H1 (cell line): ENCODE measurements around the gene CP. TPM values are rescaled to one million over a fixed set of nuclear protein-coding genes. Genes with fewer than 3 reads are reported as not detected.
A peak's percentile ranks its signal among the peaks of the same experiment; 100 is the strongest.

Experiments
- CTCF ChIA-PET: fragments of 300-600 bp; sonication (Branson Sonifier 250); formaldehyde crosslinking; loops from one replicate; lab custom pipeline; 2021; ENCODE audit not compliant: partially characterized antibody; lab: Charles Lee
- POLR2A ChIA-PET: fragments of 300-600 bp; sonication (Branson Sonifier 250); formaldehyde crosslinking; loops from one replicate; lab custom pipeline; 2021; ENCODE audit warnings: inconsistent platforms; ENCODE audit not compliant: partially characterized antibody; lab: Charles Lee
- DNase-seq, 2 experiments: peaks; one replicate each; pipeline versions ENCODE4 v3.0.0 to v3.0.0-alpha.2; 2010 to 2022; ENCODE audit warnings: low spot score in 2 of 2, low read depth in 1 of 2, mixed read lengths in 1 of 2
- FAIRE-seq: peaks from 2 replicates; lab custom pipeline; 2011; peaks lifted over from hg19 to GRCh38; lab: Jason Lieb, UNC
- H2AFZ ChIP-seq: 2 replicates; pipeline ENCODE4 v1.8.1; 2012; ENCODE audit warnings: low read length, inconsistent platforms
- H2AK5ac ChIP-seq: 2 replicates; pipeline ENCODE4 v1.6.1; 2013; ENCODE audit warnings: low read depth, low read length
- H2BK120ac ChIP-seq: replicated peaks from 2 replicates; pipeline ENCODE3; 2013; ENCODE audit warnings: low read depth, low read length, inconsistent platforms
- H2BK12ac ChIP-seq: 2 replicates; pipeline ENCODE4 v1.6.1; 2013; ENCODE audit warnings: low read depth, low read length
- H2BK15ac ChIP-seq: 2 replicates; pipeline ENCODE4 v1.6.1; 2013; ENCODE audit warnings: low read length
- H2BK20ac ChIP-seq: 2 replicates; pipeline ENCODE4 v1.6.1; 2013; ENCODE audit warnings: low read length
- H2BK5ac ChIP-seq: 2 replicates; pipeline ENCODE4 v1.6.1; 2013; ENCODE audit warnings: low read depth, low read length
- H3K14ac ChIP-seq: 2 replicates; pipeline ENCODE4 v1.6.1; 2013; ENCODE audit warnings: inconsistent platforms; ENCODE audit not compliant: insufficient read length
- H3K18ac ChIP-seq: 2 replicates; pipeline ENCODE4 v1.6.1; 2013; ENCODE audit warnings: low read length; ENCODE audit errors: extremely low read depth
- H3K23ac ChIP-seq: 2 replicates; pipeline ENCODE4 v1.6.1; 2013; ENCODE audit warnings: inconsistent platforms; ENCODE audit not compliant: insufficient read length
- H3K23me2 ChIP-seq: 2 replicates; pipeline ENCODE4 v1.6.1; 2013; ENCODE audit warnings: low read depth, low read length
- H3K27ac ChIP-seq: 2 replicates; pipeline ENCODE4 v1.6.1; 2011; ENCODE audit warnings: low read depth, low read length, inconsistent platforms
- H3K27me3 ChIP-seq, 4 experiments: replicated peaks in 1 of 4; 1 replicate in 1 of 4; 2 replicates in 3 of 4; pipeline versions ENCODE4 v1.6.1 to v1.8.1; 2011 to 2013; ENCODE audit warnings: low read length in 3 of 4, mild to moderate bottlenecking in 3 of 4, inconsistent platforms in 2 of 4, mixed read lengths in 2 of 4, moderate library complexity in 1 of 4; ENCODE audit not compliant: control insufficient read depth in 3 of 4, insufficient read depth in 3 of 4; ENCODE audit errors: extremely low read depth in 1 of 4
- H3K36me3 ChIP-seq, 4 experiments: 2 replicates each; pipeline versions ENCODE4 v1.6.1 to v1.8.1; 2011 to 2013; ENCODE audit warnings: mild to moderate bottlenecking in 4 of 4, low read length in 3 of 4, moderate library complexity in 2 of 4, control low read depth in 1 of 4, inconsistent platforms in 1 of 4; ENCODE audit not compliant: insufficient read depth in 4 of 4, control insufficient read depth in 2 of 4
- H3K4ac ChIP-seq: replicated peaks from 2 replicates; pipeline ENCODE3; 2013; ENCODE audit warnings: low read length, low read depth, mixed read lengths, inconsistent platforms; ENCODE audit not compliant: insufficient read length
- H3K4me1 ChIP-seq, 4 experiments: replicated peaks in 1 of 4; 1 replicate in 1 of 4; 2 replicates in 3 of 4; pipeline versions ENCODE4 v1.6.1 to v1.8.1; 2011 to 2013; ENCODE audit warnings: low read length in 3 of 4, inconsistent platforms in 2 of 4, mixed read lengths in 1 of 4; ENCODE audit not compliant: insufficient read depth in 4 of 4, control insufficient read depth in 3 of 4
- H3K4me2 ChIP-seq, 2 experiments: 2 replicates each; pipeline versions ENCODE4 v1.6.1 to v1.8.1; 2011 to 2013; ENCODE audit warnings: low read depth in 2 of 2, low read length in 2 of 2, control low read depth in 1 of 2, inconsistent platforms in 1 of 2, mild to moderate bottlenecking in 1 of 2; ENCODE audit not compliant: insufficient read depth in 1 of 2
- H3K4me3 ChIP-seq, 4 experiments: fragments of 200-600, 300-600 bp in 1 of 4; sonication (generic), shearing (Covaris generic), sonication (Bioruptor Twin) in 1 of 4; 2 replicates each; pipeline versions ENCODE4 v1.5.1 to v1.8.1; 2011 to 2016; ENCODE audit warnings: low read length in 4 of 4, low read depth in 3 of 4, control low read depth in 2 of 4, inconsistent platforms in 2 of 4, mild to moderate bottlenecking in 2 of 4, mixed read lengths in 1 of 4, moderate library complexity in 1 of 4; ENCODE audit not compliant: insufficient read depth in 2 of 4; ENCODE audit errors: extremely low read depth in 1 of 4
- H3K56ac ChIP-seq: replicated peaks from 2 replicates; pipeline ENCODE3; 2013; ENCODE audit warnings: low read depth, mild to moderate bottlenecking, mixed read lengths, low read length, inconsistent platforms; ENCODE audit not compliant: insufficient read length
- H3K79me1 ChIP-seq: 2 replicates; pipeline ENCODE4 v1.6.1; 2013; ENCODE audit warnings: low read depth, low read length, control low read depth
- H3K79me2 ChIP-seq, 2 experiments: 2 replicates each; pipeline versions ENCODE4 v1.6.1 to v1.8.1; 2012 to 2013; ENCODE audit warnings: low read length in 2 of 2, mild to moderate bottlenecking in 2 of 2, inconsistent platforms in 1 of 2; ENCODE audit not compliant: insufficient read depth in 2 of 2, control insufficient read depth in 1 of 2
- H3K9ac ChIP-seq, 4 experiments: replicated peaks in 1 of 4; 1 replicate in 1 of 4; 2 replicates in 3 of 4; pipeline versions ENCODE4 v1.6.1 to v1.8.1; 2011 to 2013; ENCODE audit warnings: low read depth in 3 of 4, low read length in 3 of 4, control low read depth in 2 of 4, mild to moderate bottlenecking in 2 of 4, moderate library complexity in 2 of 4, inconsistent platforms in 1 of 4; ENCODE audit errors: extremely low read depth in 1 of 4
- H3K9me3 ChIP-seq, 2 experiments: 2 replicates each; pipeline versions ENCODE4 v1.6.1 to v1.8.1; 2012 to 2013; ENCODE audit warnings: mild to moderate bottlenecking in 2 of 2, moderate library complexity in 2 of 2, control low read depth in 1 of 2, inconsistent platforms in 1 of 2, low read depth in 1 of 2, low read length in 1 of 2, mixed read lengths in 1 of 2; ENCODE audit not compliant: insufficient read depth in 2 of 2
- H4K20me1 ChIP-seq, 2 experiments: replicated peaks in 1 of 2; 2 replicates each; pipeline versions ENCODE3 to v1.8.1; 2011 to 2013; ENCODE audit warnings: inconsistent platforms in 2 of 2, low read length in 2 of 2, mild to moderate bottlenecking in 1 of 2; ENCODE audit not compliant: insufficient read depth in 2 of 2, control insufficient read depth in 1 of 2
- H4K5ac ChIP-seq: 2 replicates; pipeline ENCODE4 v1.6.1; 2013; ENCODE audit warnings: low read length, low read depth, mixed read lengths, inconsistent platforms; ENCODE audit not compliant: insufficient read length
- H4K8ac ChIP-seq: 2 replicates; pipeline ENCODE4 v1.8.0; 2013; ENCODE audit warnings: mild to moderate bottlenecking, moderate library complexity, low read length, inconsistent platforms; ENCODE audit not compliant: insufficient read depth; ENCODE audit errors: extremely low read depth
- H4K91ac ChIP-seq: replicated peaks from 2 replicates; pipeline ENCODE3; 2013; ENCODE audit warnings: low read length, mixed read lengths, inconsistent platforms; ENCODE audit not compliant: insufficient read length
- ATF3 ChIP-seq: IDR thresholded peaks from 2 replicates; pipeline ENCODE4 v1.6.1; 2011; ENCODE audit warnings: low read depth, mild to moderate bottlenecking, low read length; ENCODE audit not compliant: insufficient read depth
- KDM1A ChIP-seq: fragments of 200-600, 300-600 bp; sonication (generic); IDR thresholded peaks from 2 replicates; pipeline ENCODE4 v1.7.1; 2016; ENCODE audit warnings: mild to moderate bottlenecking, low read length, borderline replicate concordance
- WGBS, 2 experiments: shearing (Covaris generic) in 1 of 2; methylation state at CpG; one replicate each; pipeline versions ENCODE4 v1.1.6 to v1.1.7; 2013 to 2015; ENCODE audit warnings: low lambda C conversion rate in 2 of 2, mixed read lengths in 2 of 2, inconsistent platforms in 1 of 2, low coverage in 1 of 2, missing lambda C conversion rate in 1 of 2; ENCODE audit not compliant: insufficient replicate concordance in 2 of 2, insufficient coverage in 1 of 2, insufficient read length in 1 of 2; ENCODE audit errors: extremely low coverage in 1 of 2, missing lambda C conversion rate in 1 of 2; 5-methylcytosine and 5-hydroxymethylcytosine counted together
- polyA plus RNA-seq, 7 experiments: library from polyadenylated mRNA; depleted of rRNA in 3 of 7; stranded (reverse) in 5 of 7; unstranded in 2 of 7; fragments of >200 nt in 5 of 7; fragments of 200-250 nt in 2 of 7; gene quantifications; 1 replicate in 5 of 7; 2 replicates in 1 of 7; 4 replicates in 1 of 7; pipeline versions ENCODE4 v1.2.1 to v1.2.3, GENCODE V29; 2011 to 2013; ENCODE audit warnings: missing spikeins in 2 of 7, mixed read lengths in 2 of 7
- total RNA-seq: library from RNA; stranded (reverse); fragmentation: NEBNext Ultra II Directional; extraction: Animal tissue kit (Norgen Biotek cat#: 25700); gene quantifications from 2 replicates; pipeline ENCODE4 v1.2.1, GENCODE V29; 2021

Gene CP
- total and polyA plus RNA-seq, 2 of the 8 experiments (the other 6 are each of a cell fraction or from before 2014, with no cell fraction given): 0.32 to 2.6 TPM

GRCh38 chr3:149227591-149228268 is 6.1 kb upstream of the CP start:
- no peak for FAIRE-seq
- Histone ChIP-seq H3K36me3 (no peaks in the 10 kb centered on the region), H3K4me2 (no peak overlapping the region), H3K14ac (no peak overlapping the region), H3K27me3 (no peaks in the 10 kb centered on the region), H3K79me2 (no peaks in the 10 kb centered on the region), H3K4me3 (no peak overlapping the region), H3K27ac (no peak overlapping the region), H3K23me2 (no peaks in the 10 kb centered on the region; the same call in 1 of the 2 replicates), H3K9me3 (no peaks in the 10 kb centered on the region), H2BK15ac (no peak overlapping the region), H2BK20ac (no peak overlapping the region), H2AK5ac (no peak overlapping the region), H4K20me1 (no peaks in the 10 kb centered on the region), H4K8ac (no peak overlapping the region), H4K91ac (no peak overlapping the region), H2BK12ac (no peak overlapping the region), H3K4ac (no peak overlapping the region), H3K4me1 (peaks cover 0 to 4% (median 1%) of the 10 kb centered on the region in 4 experiments; a peak in 3 of 7 replicates), H2BK5ac (no peak overlapping the region), H3K18ac (no peak overlapping the region), H4K5ac (no peak overlapping the region), H3K56ac (no peak overlapping the region), H2AFZ (no peak overlapping the region), H3K79me1 (no peaks in the 10 kb centered on the region), H3K23ac (no peak overlapping the region), H3K9ac (no peak overlapping the region), H2BK120ac (no peak overlapping the region)
- ChIA-PET CTCF (interaction anchor here (0.8 kb wide), 1 partner anchor 33 kb away, joined by 3 read pairs; no protein-coding TSS in a partner anchor), POLR2A (no interaction called here)
- no peak for DNase-seq
- peak; percentile 72; the same call in 1 of the 2 replicates for TF ChIP-seq KDM1A
- TF ChIP-seq ATF3: no peak
- 90% methylated on average over 5 of the region's 5 CpGs; no CpG with 5 or more reads in 1 of the 2 experiments for WGBS, 2 experiments
